ENCODE data around the gene TRIOBP. TPM values are rescaled to one million over a fixed set of nuclear protein-coding genes. Genes with fewer than 3 reads are reported as not detected.

TRIOBP gene
- total and polyA plus RNA-seq, 2 donors (not counting 1 experiment from before 2014, with no cell fraction given), result 32.9 to 131 TPM

GRCh38 chr22:37762389-37762836 is 65.6 kb downstream of the TRIOBP start:
- no peak overlapping the region for H3K9ac ChIP-seq (ENCODE audit: insufficient read depth, low read length)
- H3K27me3 ChIP-seq (ENCODE audit: control insufficient read depth, insufficient read depth, low read length), result no peaks in the 10 kb centered on the region
- no peak overlapping the region for H3K27ac ChIP-seq (ENCODE audit: insufficient read depth, low read length)
- no peak for TF ChIP-seq EZH2 (IDR thresholded peaks at IDR 0.05; ENCODE audit: low read length, missing control alignments)
- TF ChIP-seq CTCF (conservative IDR thresholded peaks at IDR 0.05 in 1 of 2, IDR thresholded peaks at IDR 0.05 in 1 of 2; ENCODE audit: low read depth in 1 of 2, low read length in 2 of 2), result no peak
- H3K9me3 ChIP-seq (ENCODE audit: control insufficient read depth, insufficient read depth, low read depth, low read length), result no peaks in the 10 kb centered on the region
- no peaks in the 10 kb centered on the region for H4K20me1 ChIP-seq (ENCODE audit: control insufficient read depth, extremely low read depth, insufficient read depth, low read length)
- H3K4me1 ChIP-seq (ENCODE audit: control insufficient read depth, extremely low read depth, insufficient read depth, low read length), result no peaks in the 10 kb centered on the region
- no peak overlapping the region for H2AFZ ChIP-seq (ENCODE audit: low read length)
- peaks cover 1% of the 10 kb centered on the region for H3K79me2 ChIP-seq (ENCODE audit: control insufficient read depth, insufficient read depth, low read length)
- H3K4me2 ChIP-seq (ENCODE audit: extremely low read depth, insufficient read depth, low read length), result no peak overlapping the region
- H3K4me3 ChIP-seq (replicated peaks in 1 of 4; ENCODE audit: control extremely low read depth in 1 of 4, insufficient read depth in 1 of 4, low read depth in 3 of 4, low read length in 4 of 4), result no peak overlapping the region
- DNase-seq (ENCODE audit: low read depth in 2 of 2), result no peak
- H3K36me3 ChIP-seq (ENCODE audit: control insufficient read depth, insufficient read depth, low read length), result peaks cover 39% of the 10 kb centered on the region

- TF ChIP-seq CTCF (conservative IDR thresholded peaks at IDR 0.05 in 1 of 2, IDR thresholded peaks at IDR 0.05 in 1 of 2; ENCODE audit: low read depth in 1 of 2, low read length in 2 of 2), result no peak
- no peak for TF ChIP-seq EZH2 (IDR thresholded peaks at IDR 0.05; ENCODE audit: low read length, missing control alignments)
- Histone ChIP-seq H3K27me3 (ENCODE audit: control insufficient read depth, insufficient read depth, low read length) (no peaks in the 10 kb centered on the region), H4K20me1 (ENCODE audit: control insufficient read depth, extremely low read depth, insufficient read depth, low read length) (no peaks in the 10 kb centered on the region), H3K27ac (ENCODE audit: insufficient read depth, low read length) (no peak overlapping the region), H3K4me2 (ENCODE audit: extremely low read depth, insufficient read depth, low read length) (no peak overlapping the region), H3K9ac (ENCODE audit: insufficient read depth, low read length) (no peak overlapping the region), H3K36me3 (ENCODE audit: control insufficient read depth, insufficient read depth, low read length) (peaks cover 35% of the 10 kb centered on the region), H3K79me2 (ENCODE audit: control insufficient read depth, insufficient read depth, low read length) (no peaks in the 10 kb centered on the region), H2AFZ (ENCODE audit: low read length) (no peak overlapping the region), H3K4me3 (replicated peaks in 1 of 4; ENCODE audit: control extremely low read depth in 1 of 4, insufficient read depth in 1 of 4, low read depth in 3 of 4, low read length in 4 of 4) (no peak overlapping the region), H3K9me3 (ENCODE audit: control insufficient read depth, insufficient read depth, low read depth, low read length) (no peaks in the 10 kb centered on the region), H3K4me1 (ENCODE audit: control insufficient read depth, extremely low read depth, insufficient read depth, low read length) (no peaks in the 10 kb centered on the region)
- no peak for DNase-seq (ENCODE audit: low read depth in 2 of 2)
Measured at GRCh38 chr22:37763012-37763411, 66.2 kb downstream of the TRIOBP start.

GRCh38 chr22:37763652-37764051 is 66.8 kb downstream of the TRIOBP start:
- Histone ChIP-seq H4K20me1 (ENCODE audit: control insufficient read depth, extremely low read depth, insufficient read depth, low read length) (no peaks in the 10 kb centered on the region), H3K4me1 (ENCODE audit: control insufficient read depth, extremely low read depth, insufficient read depth, low read length) (no peaks in the 10 kb centered on the region), H3K27ac (ENCODE audit: insufficient read depth, low read length) (no peak overlapping the region), H3K4me2 (ENCODE audit: extremely low read depth, insufficient read depth, low read length) (no peak overlapping the region), H3K36me3 (ENCODE audit: control insufficient read depth, insufficient read depth, low read length) (peaks cover 37% of the 10 kb centered on the region), H3K9ac (ENCODE audit: insufficient read depth, low read length) (no peak overlapping the region), H3K4me3 (replicated peaks in 1 of 4; ENCODE audit: control extremely low read depth in 1 of 4, insufficient read depth in 1 of 4, low read depth in 3 of 4, low read length in 4 of 4) (no peak overlapping the region), H2AFZ (ENCODE audit: low read length) (no peak overlapping the region), H3K79me2 (ENCODE audit: control insufficient read depth, insufficient read depth, low read length) (no peaks in the 10 kb centered on the region), H3K9me3 (ENCODE audit: control insufficient read depth, insufficient read depth, low read depth, low read length) (no peaks in the 10 kb centered on the region), H3K27me3 (ENCODE audit: control insufficient read depth, insufficient read depth, low read length) (no peaks in the 10 kb centered on the region)
- DNase-seq (ENCODE audit: low read depth in 2 of 2), result no peak
- TF ChIP-seq EZH2 (IDR thresholded peaks at IDR 0.05; ENCODE audit: low read length, missing control alignments) (no peak), CTCF (conservative IDR thresholded peaks at IDR 0.05 in 1 of 2, IDR thresholded peaks at IDR 0.05 in 1 of 2; ENCODE audit: low read depth in 1 of 2, low read length in 2 of 2) (no peak)
